Sigmoid colon (tissue), 4 donors: Measurements from ENCODE around the gene IRF2BPL.

Experiments
- POLR2A ChIP-seq, 2 donors: fragments of 450-650 bp; IDR thresholded peaks; one replicate each; pipeline ENCODE4 v1.6.1; 2016; ENCODE audit warnings: antibody characterized with exemption in 2 of 2, mild to moderate bottlenecking in 2 of 2, moderate library complexity in 2 of 2
- POLR2AphosphoS5 ChIP-seq, 4 donors: sonication (generic); formaldehyde crosslinking; IDR thresholded peaks; one replicate each; pipeline ENCODE4 v1.6.1; 2017; ENCODE audit warnings: antibody characterized with exemption in 4 of 4
- TF ChIP-seq, protein P1 (sequence below), 4 experiments: fragments of 450-650 bp in 3 of 4; fragments of 200-600 bp in 1 of 4; IDR thresholded peaks; one replicate each; pipeline ENCODE4 v1.5.1; 2016 to 2019; ENCODE audit warnings: antibody characterized with exemption in 4 of 4, mild to moderate bottlenecking in 3 of 4, moderate library complexity in 2 of 4

DNA sequence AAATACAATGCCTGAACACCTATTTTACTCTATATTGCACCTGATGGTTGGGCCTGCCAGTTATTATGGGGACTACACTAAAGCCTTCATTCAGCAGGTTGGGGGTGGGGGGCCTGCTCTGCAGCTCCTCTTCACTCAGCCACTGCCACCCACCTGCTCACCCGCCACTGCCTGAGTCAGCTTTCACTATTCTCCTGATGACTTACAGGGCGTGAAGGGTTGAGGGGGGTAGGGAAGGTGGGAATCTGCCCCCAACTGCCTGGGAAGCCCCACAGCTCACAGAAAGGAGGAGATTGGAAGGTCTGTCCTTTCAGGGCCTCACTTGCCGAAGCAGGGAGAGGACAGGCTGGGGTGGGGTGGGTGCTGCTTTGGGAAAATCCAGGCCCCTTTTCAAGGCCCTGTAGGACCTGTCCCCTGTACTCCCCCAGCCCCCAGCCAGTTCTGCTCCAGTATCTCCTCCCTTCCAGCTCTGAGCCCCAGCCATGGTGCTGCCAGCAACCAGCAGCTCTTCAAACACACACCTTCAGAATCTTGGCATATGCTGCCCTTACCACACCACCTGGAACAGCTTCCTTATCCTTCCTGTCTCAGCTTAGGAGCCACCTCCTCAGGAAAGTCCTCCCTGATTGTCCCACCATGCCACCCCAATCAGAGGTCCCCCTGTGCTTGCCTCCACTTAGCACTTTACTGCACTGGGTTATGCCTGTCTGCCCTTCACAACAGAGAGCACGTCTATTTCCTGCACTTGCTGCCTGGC, 33.1 kb downstream of the IRF2BPL start:
- TF ChIP-seq, protein P1, sequence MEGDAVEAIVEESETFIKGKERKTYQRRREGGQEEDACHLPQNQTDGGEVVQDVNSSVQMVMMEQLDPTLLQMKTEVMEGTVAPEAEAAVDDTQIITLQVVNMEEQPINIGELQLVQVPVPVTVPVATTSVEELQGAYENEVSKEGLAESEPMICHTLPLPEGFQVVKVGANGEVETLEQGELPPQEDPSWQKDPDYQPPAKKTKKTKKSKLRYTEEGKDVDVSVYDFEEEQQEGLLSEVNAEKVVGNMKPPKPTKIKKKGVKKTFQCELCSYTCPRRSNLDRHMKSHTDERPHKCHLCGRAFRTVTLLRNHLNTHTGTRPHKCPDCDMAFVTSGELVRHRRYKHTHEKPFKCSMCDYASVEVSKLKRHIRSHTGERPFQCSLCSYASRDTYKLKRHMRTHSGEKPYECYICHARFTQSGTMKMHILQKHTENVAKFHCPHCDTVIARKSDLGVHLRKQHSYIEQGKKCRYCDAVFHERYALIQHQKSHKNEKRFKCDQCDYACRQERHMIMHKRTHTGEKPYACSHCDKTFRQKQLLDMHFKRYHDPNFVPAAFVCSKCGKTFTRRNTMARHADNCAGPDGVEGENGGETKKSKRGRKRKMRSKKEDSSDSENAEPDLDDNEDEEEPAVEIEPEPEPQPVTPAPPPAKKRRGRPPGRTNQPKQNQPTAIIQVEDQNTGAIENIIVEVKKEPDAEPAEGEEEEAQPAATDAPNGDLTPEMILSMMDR (IDR thresholded peaks at IDR 0.05): no peak
- TF ChIP-seq POLR2AphosphoS5 (IDR thresholded peaks at IDR 0.05) (no peak), POLR2A (IDR thresholded peaks at IDR 0.05) (no peak)
